ENCODE results near the gene IMP4. TPM values are rescaled to one million over a fixed set of nuclear protein-coding genes. Genes with fewer than 3 reads are reported as not detected.

IMP4 gene
- total and polyA plus RNA-seq, 10 of the 15 experiments (the other 5 are each of a cell fraction or from before 2014, with no cell fraction given), result 41.4 to 242 (median 166) TPM

DNA sequence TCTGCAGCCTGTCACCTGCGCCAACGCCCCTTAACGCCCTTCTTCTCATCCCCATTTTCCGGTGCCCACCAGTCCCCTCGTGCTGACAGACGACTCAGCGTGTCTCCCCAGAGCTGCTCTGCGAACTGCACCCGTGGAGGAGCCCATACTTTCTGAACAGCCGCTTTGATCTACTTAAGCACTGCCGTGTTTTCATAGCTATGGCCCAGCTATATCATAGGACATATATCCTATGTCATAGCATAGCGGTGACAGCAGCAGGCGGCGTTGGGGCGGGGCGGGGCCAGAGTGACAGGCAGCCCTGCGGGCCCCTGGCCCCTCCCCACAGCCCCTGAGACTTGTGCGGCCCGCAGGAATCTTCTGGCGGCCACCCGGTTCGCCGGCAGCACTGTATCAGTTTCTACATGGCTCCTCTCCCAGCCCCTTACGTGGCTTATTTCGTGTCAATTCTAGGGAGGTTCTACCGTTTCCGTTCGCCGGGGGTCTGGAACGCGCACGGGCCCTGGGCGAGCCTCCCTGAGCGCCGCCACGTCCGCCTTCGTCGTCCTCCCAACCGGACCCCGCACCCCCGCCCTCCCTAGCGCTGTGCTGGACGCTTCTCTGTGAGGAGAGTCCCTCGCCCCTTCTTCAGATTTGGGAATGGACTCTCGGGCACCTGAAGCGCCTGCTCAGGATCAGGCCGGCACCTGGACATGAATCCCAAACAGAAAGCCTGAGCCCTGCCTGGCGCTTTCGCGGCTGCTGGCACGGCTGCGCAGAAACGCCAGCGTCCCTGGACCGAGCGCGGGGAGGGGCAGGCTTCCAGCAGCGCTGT is 48.6 kb downstream of the IMP4 start (continued):
- no peak for TF ChIP-seq ZNF592 (IDR thresholded peaks at IDR 0.05)
- 0 out of 4 replicates have a peak, but pooled peaks of 1 of the 2 experiments have one; percentile 17 for TF ChIP-seq IKZF2 (IDR thresholded peaks at IDR 0.05)
- no peak for TF ChIP-seq USF2 (IDR thresholded peaks at IDR 0.05; ENCODE audit: borderline replicate concordance, low read depth, low read length)
- 0 out of 2 replicates have a peak, but pooled peaks have one; percentile 14 for TF ChIP-seq LARP7 (IDR thresholded peaks at IDR 0.05)
- no peak for TF ChIP-seq SMAD1 (IDR thresholded peaks at IDR 0.05; ENCODE audit: low read depth, partially characterized antibody)
- no peak for TF ChIP-seq BCL11A (IDR thresholded peaks at IDR 0.05; ENCODE audit: low read depth, low read length)
- TF ChIP-seq POLR2A (IDR thresholded peaks at IDR 0.05; ENCODE audit: low read depth, low read length), result peak; percentile 58
- peak in 1 of 2 experiments; percentile 47; a peak in 1 of 4 replicates for TF ChIP-seq BHLHE40 (IDR thresholded peaks at IDR 0.05; ENCODE audit: borderline replicate concordance in 1 of 2, low read depth in 2 of 2, low read length in 1 of 2)
- TF ChIP-seq PAX5 (IDR thresholded peaks at IDR 0.05; ENCODE audit: borderline replicate concordance, low read depth, low read length), result no peak
- TF ChIP-seq PRDM15 (CRISPR knock-in tag; IDR thresholded peaks at IDR 0.05), result no peak
- TF ChIP-seq STAT3 (IDR thresholded peaks at IDR 0.05; ENCODE audit: low read depth, low read length), result no peak
- TF ChIP-seq, protein P1, sequence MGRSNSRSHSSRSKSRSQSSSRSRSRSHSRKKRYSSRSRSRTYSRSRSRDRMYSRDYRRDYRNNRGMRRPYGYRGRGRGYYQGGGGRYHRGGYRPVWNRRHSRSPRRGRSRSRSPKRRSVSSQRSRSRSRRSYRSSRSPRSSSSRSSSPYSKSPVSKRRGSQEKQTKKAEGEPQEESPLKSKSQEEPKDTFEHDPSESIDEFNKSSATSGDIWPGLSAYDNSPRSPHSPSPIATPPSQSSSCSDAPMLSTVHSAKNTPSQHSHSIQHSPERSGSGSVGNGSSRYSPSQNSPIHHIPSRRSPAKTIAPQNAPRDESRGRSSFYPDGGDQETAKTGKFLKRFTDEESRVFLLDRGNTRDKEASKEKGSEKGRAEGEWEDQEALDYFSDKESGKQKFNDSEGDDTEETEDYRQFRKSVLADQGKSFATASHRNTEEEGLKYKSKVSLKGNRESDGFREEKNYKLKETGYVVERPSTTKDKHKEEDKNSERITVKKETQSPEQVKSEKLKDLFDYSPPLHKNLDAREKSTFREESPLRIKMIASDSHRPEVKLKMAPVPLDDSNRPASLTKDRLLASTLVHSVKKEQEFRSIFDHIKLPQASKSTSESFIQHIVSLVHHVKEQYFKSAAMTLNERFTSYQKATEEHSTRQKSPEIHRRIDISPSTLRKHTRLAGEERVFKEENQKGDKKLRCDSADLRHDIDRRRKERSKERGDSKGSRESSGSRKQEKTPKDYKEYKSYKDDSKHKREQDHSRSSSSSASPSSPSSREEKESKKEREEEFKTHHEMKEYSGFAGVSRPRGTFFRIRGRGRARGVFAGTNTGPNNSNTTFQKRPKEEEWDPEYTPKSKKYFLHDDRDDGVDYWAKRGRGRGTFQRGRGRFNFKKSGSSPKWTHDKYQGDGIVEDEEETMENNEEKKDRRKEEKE (IDR thresholded peaks at IDR 0.05), result no peak
- TF ChIP-seq RELA (IDR thresholded peaks at IDR 0.05; ENCODE audit: borderline replicate concordance, partially characterized antibody), result no peak
- TF ChIP-seq, protein P2, sequence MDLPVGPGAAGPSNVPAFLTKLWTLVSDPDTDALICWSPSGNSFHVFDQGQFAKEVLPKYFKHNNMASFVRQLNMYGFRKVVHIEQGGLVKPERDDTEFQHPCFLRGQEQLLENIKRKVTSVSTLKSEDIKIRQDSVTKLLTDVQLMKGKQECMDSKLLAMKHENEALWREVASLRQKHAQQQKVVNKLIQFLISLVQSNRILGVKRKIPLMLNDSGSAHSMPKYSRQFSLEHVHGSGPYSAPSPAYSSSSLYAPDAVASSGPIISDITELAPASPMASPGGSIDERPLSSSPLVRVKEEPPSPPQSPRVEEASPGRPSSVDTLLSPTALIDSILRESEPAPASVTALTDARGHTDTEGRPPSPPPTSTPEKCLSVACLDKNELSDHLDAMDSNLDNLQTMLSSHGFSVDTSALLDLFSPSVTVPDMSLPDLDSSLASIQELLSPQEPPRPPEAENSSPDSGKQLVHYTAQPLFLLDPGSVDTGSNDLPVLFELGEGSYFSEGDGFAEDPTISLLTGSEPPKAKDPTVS (IDR thresholded peaks at IDR 0.05; ENCODE audit: low read depth, low read length), result no peak

Measured in GM12878 (cell line).